Measurements from ENCODE around the gene POU3F1. TPM values are rescaled to one million over a fixed set of nuclear protein-coding genes. Genes with fewer than 3 reads are reported as not detected.

The POU3F1 gene
- total RNA-seq, 2 donors from 2014 or later, result 0.20 to 0.46 TPM

- H3K4me1 ChIP-seq (ENCODE audit: control insufficient read depth, insufficient read depth, low read length), result peaks cover 23% of the 10 kb centered on the region
Measured at GRCh38 chr1:38005195-38006007, 41.2 kb downstream of the POU3F1 start, which contains the start of gene FHL3. TSS of gene FHL3 (minus strand) at chr1:38005514. CDS start at chr1:37999412, 6,102 bp downstream.

GRCh38 chr1:38004284-38005108 lies 42.1 kb downstream of the POU3F1 start:
- Histone ChIP-seq H3K9me3 (ENCODE audit: control insufficient read depth, low read length) (no peaks in the 10 kb centered on the region), H3K9ac (ENCODE audit: extremely low read depth, low read length, poor library complexity, severe bottlenecking) (peak overlapping the region; percentile 61), H3K36me3 (ENCODE audit: control insufficient read depth, insufficient read depth, low read length) (no peaks in the 10 kb centered on the region), H3K27ac (ENCODE audit: low read depth, low read length) (no peak overlapping the region), H3K27me3 (ENCODE audit: control insufficient read depth, insufficient read depth, low read length, poor library complexity, severe bottlenecking) (no peaks in the 10 kb centered on the region), H3K4me3 (ENCODE audit: low read length) (peak overlapping the region; percentile 94), H3K4me1 (ENCODE audit: control insufficient read depth, insufficient read depth, low read length) (peaks cover 32% of the 10 kb centered on the region)
- Mint-ChIP-seq H3K4me1 (peaks cover 48% of the 10 kb centered on the region), H3K27me3 (ENCODE audit: insufficient read depth) (no peaks in the 10 kb centered on the region), H3K9me3 (no peaks in the 10 kb centered on the region), H3K4me3 (peak overlapping the region; percentile 69), H3K36me3 (ENCODE audit: low read depth) (no peaks in the 10 kb centered on the region), H3K27ac (peak overlapping the region; percentile 4)
- TF ChIP-seq, protein P1, sequence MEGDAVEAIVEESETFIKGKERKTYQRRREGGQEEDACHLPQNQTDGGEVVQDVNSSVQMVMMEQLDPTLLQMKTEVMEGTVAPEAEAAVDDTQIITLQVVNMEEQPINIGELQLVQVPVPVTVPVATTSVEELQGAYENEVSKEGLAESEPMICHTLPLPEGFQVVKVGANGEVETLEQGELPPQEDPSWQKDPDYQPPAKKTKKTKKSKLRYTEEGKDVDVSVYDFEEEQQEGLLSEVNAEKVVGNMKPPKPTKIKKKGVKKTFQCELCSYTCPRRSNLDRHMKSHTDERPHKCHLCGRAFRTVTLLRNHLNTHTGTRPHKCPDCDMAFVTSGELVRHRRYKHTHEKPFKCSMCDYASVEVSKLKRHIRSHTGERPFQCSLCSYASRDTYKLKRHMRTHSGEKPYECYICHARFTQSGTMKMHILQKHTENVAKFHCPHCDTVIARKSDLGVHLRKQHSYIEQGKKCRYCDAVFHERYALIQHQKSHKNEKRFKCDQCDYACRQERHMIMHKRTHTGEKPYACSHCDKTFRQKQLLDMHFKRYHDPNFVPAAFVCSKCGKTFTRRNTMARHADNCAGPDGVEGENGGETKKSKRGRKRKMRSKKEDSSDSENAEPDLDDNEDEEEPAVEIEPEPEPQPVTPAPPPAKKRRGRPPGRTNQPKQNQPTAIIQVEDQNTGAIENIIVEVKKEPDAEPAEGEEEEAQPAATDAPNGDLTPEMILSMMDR (conservative IDR thresholded peaks at IDR 0.05), result no peak
- WGBS, 2 experiments (ENCODE audit: insufficient coverage in 1 of 2, insufficient read length in 1 of 2), result 14 to 20% methylated on average over 15 to 26 of the region's 26 CpGs
- peak; percentile 69 for DNase-seq

More at GRCh38 chr1:38005195-38006007, 41.2 kb downstream of the POU3F1 start, which contains the start of gene FHL3:
- H3K4me3 ChIP-seq (ENCODE audit: low read length), result peak within 1 kb of the TSS; percentile 94
- H3K36me3 Mint-ChIP-seq (ENCODE audit: low read depth), result no peaks in the 10 kb centered on the region
- WGBS, 2 experiments (ENCODE audit: insufficient coverage in 1 of 2, insufficient read length in 1 of 2), result 0 to 2% methylated on average over 1 to 75 of the region's 83 CpGs
- peak within 1 kb of the TSS; percentile 61 for H3K9ac ChIP-seq (ENCODE audit: extremely low read depth, low read length, poor library complexity, severe bottlenecking)
- no peak within 1 kb of the TSS for H3K27ac ChIP-seq (ENCODE audit: low read depth, low read length)
- TF ChIP-seq, protein P1 (conservative IDR thresholded peaks at IDR 0.05), result no peak
- no peaks in the 10 kb centered on the region for H3K36me3 ChIP-seq (ENCODE audit: control insufficient read depth, insufficient read depth, low read length)
- peak within 1 kb of the TSS; percentile 4 for H3K27ac Mint-ChIP-seq
- H3K9me3 Mint-ChIP-seq, result no peaks in the 10 kb centered on the region
- H3K9me3 ChIP-seq (ENCODE audit: control insufficient read depth, low read length), result no peaks in the 10 kb centered on the region
- no peaks in the 10 kb centered on the region for H3K27me3 ChIP-seq (ENCODE audit: control insufficient read depth, insufficient read depth, low read length, poor library complexity, severe bottlenecking)
- peak; percentile 91 for DNase-seq
- H3K4me1 Mint-ChIP-seq, result peaks cover 40% of the 10 kb centered on the region
- H3K27me3 Mint-ChIP-seq (ENCODE audit: insufficient read depth), result no peaks in the 10 kb centered on the region
- peak within 1 kb of the TSS; percentile 69 for H3K4me3 Mint-ChIP-seq
